DND-41 (cell line): ENCODE data around the gene ARRDC3.
"Not testable (repeated sequence)": the region's sequence is repeated elsewhere in the genome, so short reads cannot be mapped to it uniquely, and the experiment has no call there.

Source experiments
- EZH2 ChIP-seq: IDR thresholded peaks from 3 replicates; pipeline ENCODE4 v1.6.1; 2012; ENCODE audit warnings: borderline replicate concordance, low read depth, mild to moderate bottlenecking, moderate library complexity, low read length, inconsistent platforms; ENCODE audit not compliant: severe bottlenecking
- TF ChIP-seq, protein P1 (sequence below): IDR thresholded peaks from 2 replicates; pipeline ENCODE4 v1.5.1; 2012; ENCODE audit warnings: borderline replicate concordance, low read length, moderate library complexity, mild to moderate bottlenecking; ENCODE audit not compliant: poor library complexity, severe bottlenecking; ENCODE audit errors: extremely low read depth

DNA sequence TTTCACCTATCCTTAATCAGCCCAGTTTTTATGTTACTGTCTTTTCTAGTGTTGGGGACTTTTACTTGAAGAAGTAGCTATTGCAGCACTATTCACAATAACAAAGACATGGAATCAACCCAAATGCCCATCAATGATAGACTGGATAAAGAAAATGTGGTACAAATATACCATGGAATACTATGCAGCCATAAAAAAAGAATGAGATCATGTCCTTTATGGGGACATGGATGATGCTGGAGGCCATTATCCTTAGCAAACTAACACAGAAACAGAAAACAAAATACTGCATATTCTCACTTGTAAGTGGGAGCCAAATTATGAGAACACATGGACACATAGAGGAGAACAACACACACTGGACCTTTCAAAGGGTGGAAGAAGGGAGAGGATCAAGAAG lies 6.4 kb upstream of the ARRDC3 start:
- TF ChIP-seq, protein P1, sequence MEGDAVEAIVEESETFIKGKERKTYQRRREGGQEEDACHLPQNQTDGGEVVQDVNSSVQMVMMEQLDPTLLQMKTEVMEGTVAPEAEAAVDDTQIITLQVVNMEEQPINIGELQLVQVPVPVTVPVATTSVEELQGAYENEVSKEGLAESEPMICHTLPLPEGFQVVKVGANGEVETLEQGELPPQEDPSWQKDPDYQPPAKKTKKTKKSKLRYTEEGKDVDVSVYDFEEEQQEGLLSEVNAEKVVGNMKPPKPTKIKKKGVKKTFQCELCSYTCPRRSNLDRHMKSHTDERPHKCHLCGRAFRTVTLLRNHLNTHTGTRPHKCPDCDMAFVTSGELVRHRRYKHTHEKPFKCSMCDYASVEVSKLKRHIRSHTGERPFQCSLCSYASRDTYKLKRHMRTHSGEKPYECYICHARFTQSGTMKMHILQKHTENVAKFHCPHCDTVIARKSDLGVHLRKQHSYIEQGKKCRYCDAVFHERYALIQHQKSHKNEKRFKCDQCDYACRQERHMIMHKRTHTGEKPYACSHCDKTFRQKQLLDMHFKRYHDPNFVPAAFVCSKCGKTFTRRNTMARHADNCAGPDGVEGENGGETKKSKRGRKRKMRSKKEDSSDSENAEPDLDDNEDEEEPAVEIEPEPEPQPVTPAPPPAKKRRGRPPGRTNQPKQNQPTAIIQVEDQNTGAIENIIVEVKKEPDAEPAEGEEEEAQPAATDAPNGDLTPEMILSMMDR = not testable (repeated sequence)
- TF ChIP-seq EZH2 = not testable (repeated sequence)
